GM18867 (cell line): ENCODE results near the gene STC2.

Experiments used
- ATAC-seq: cut with Tn5 transposase; IDR thresholded peaks from one replicate; pipeline ENCODE4 v1.9.1; 2021; ENCODE audit warnings: mild to moderate bottlenecking, moderate library complexity; ENCODE audit not compliant: unreplicated experiment

The STC2 gene

DNA sequence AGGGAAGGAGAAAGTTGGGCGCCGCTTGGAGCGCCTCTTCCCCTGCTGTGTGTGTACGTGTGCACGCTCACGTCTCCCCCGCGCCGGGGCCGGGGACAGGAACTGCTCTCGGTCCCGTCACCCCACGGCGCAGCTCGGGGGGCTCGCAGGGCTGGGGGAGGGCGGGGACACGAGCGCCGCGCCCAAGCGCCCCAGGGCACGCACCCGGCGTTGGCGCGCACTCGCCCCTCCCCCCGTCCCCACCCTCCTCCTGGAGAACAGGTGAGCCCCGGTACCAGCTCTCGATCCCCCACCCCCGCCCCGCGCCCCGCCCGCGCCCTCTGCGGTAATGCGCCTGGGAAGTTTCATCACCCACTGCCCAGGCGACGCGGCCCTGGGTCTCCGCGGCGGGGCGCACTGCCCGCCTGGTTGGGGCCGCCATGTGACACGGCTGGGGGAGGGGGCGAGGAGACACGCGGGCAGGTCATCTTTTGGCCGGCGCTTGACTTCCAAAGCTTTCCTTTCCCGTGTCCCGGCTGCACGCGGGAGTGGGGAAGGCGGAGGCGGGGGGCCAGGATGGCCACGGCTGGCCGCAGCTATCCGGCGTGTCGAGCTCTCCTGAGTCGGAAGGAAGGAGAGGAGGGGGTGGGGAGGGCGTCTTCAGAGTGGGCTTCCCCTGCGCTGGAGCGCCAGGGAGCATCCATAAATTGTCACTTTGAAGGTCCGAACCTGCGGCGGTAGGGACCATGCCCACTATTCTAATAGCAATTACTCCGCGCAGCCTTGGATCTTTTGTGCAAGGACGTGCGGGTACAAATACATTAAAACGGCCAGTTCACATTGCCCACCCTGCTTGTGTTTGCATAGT is 1.5 kb upstream of the STC2 start:
- ATAC-seq: no peak

DNA sequence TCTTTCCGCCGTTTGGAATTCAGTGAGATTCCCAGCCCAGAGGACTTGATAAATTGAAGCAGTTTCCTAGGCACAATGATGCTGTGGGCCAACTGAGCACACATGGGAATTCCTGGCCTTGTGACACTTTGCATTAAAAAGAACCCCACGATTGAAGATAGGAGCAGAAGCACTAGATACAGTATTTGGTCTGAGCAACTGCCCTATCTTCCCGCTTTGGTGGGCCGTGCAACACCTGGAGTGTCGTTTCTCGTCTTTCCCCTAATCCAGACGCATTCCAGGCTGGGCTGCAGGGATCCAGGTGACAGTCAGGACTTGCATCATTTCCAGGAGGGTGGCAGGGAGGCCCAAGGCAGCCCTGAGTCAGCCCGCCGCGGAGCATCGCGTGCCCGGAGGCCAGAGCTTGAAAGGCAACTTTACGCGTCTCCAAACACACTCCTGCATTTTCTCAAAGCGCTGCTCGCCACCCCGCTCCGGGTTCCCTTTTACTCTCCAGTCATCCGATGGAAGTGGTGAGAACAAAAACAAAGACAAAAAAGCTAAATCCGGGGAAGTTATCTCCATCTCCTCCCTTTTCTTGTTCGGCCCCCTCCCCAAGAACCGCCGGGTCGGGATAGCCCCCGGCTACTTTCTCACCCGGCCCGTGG is 753 bp upstream of the STC2 start:
- ATAC-seq: no peak

DNA sequence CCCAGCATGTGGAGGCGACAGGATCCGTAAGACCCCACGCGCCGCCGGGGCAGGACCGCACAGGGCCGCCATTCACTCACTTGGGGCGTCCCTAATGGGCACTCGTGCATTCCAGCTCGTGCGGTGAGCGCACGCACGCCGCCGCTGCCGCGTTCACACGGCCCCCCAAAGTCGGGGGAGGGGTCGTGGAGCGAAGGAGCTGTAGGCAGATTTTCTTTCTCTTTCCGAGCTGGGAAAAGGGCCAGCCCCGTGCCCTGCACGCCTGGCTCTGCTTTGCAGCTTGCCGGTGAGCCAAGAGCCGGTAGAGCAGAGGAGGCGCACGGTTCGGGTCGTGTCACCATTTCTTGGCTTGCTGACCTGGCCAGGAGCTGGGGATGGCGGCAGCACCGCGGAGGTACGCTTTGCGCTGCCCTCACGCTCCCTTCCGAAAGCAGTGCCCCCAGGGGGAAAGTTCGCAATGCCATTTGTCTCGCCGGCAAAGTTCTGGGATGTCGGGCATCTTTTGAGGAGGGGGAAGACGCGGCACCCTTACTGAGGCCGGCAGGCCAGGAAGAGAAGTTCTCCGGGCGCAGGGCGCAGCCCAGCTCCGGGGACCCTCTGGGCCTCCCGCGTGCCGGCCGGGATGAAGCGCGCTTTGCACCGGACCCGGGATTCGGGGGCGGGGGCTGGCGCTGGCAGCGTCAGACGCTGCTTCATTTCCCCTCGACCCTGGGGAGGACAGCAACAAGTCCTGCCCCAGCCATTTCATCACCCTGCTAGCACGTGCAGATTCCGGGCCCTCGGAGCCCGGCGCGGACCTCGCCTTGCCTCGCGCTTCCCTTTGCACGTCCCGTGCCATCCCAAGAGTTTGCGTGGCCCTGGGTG is 898 bp downstream of the STC2 start:
- ATAC-seq: no peak

DNA sequence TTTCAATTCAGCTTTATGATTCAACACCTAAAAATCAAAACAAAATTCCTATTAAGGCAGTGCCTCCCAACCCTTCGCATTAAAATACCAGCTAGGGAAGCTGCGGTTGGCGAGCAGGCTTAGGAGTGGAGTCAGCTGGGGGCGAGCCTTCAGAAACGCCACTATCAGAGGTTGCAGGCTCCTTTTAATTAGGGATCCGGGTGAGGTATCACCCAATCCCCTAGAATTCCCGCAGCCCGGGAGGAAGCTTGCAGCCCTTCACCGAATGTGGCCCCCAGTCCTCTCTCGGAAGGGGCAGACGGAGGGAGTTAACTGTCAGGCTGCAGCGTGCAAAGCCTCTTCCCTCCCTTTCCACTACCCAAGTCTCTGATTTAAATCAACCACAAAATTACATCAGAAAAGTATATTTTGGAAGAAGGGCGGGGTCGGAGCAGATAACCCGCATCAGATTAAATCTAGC is 1.7 kb downstream of the STC2 start:
- ATAC-seq: no peak

DNA sequence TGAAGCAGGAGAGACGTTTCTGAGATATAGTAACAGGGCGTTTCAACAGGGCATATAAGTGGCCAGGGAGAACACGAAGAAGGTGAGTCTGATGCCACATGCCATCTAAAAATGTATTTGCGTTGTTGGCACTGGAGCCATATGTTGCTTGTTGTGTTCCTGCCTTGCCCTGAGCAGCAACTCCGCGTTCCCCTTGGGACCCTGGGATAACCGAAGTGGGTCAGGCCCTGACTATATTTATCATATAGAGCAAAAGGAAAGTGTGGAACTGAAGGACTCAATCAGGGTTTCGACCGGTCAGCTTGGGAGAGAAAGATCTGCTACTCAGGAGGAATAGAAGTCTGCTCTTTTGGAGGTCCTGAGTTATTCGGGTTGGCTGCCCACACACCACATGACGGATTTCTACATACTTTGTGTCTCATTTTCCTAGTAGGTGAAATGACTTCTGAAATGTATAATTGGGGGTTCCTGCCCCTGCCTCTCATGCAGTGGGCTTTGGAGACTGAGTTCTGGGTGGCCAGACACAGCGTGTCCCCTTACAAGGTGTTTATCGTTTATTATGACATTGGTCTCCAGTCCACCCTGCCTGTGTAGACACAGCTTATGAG is 3.0 kb downstream of the STC2 start:
- no peak for ATAC-seq

DNA sequence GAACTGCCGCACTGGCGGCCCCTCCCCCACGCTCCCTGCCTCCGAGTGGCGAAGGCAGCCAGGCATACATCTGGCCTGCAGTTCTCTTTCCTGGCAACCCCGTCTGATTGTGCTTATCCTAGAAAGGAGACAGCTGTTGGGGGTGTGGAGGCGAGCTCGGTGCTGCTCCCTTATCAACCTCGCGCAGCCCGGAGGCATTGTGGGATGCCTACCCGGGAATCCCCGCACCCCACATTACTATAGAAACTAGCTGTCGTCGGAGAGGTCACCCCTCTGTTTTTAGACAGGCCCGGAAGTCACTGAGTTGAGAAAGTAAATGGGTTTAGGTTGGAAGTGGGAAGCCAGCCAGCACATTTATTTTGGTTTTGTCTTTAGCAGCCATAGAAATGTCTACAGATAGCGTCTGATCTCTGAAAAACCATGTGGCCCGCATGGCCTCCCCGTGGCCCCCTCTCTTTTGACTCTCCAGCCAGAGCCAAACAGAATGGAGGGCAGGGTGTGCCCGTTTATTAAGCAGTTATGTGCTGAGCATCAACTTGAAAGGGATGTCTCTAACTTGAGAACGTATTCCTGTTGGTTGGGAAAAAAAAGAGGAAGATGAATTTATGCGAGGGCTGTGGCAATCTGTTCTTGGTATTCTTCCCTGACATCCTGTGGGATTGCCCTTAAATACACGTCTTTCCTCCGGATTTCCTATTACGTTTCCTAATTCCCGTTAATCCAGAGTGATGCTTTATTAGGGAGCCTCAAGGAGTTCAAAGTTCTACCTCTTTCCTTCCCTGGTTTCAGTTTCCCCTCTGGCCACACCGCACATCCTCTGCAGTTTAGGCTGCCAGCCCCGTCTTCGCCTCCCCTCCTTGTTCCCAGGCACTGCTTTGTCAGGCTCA is 3.9 kb downstream of the STC2 start:
- ATAC-seq: no peak

DNA sequence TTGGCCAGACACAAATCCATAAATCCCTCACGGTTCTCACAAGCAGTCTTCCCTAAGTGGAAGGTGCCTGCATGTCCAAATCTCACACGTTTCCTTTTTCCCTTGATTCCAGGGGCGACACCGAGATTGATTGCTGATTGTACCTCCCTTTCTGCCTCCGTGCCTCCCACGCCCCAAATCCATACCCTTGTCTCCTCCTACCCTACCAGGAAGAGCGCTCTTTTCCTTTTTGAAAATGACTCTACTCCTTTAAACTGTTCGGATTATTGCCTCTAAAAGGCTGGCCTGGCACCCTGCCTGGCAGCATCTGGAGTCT is 4.5 kb downstream of the STC2 start:
- no peak for ATAC-seq

DNA sequence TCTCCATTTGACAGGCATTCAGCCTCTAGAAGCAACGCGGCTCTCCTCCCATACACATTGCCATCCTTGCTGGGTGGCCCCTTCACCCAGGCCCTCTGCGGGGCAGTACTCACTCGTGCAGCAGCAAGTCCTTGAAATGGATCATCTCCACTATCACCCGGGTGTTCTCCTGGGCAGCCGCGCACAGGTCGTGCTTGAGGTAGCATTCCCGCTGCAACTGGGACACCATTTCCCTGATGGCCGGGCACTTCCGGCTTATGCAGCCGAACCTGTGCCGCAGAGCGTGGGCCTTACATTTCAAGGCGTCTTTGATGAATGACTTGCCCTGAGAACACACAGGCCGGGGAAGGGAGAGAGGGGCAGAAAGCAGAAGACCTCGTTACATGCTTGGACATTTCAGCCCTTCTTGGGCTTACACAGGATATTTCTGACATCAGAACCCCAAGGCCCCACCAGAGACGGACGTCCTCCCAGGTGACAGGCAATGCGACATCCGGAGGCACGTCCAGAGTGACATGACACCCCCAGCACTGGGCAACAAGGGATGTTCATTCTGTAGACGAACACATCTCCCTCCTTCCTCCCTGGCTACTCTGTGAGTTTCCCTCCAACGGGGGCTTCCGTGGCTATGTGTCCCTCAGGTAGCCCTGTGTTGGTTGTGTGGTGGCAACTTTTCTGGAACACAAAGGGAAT is 5.0 kb downstream of the STC2 start:
- no peak for ATAC-seq

DNA sequence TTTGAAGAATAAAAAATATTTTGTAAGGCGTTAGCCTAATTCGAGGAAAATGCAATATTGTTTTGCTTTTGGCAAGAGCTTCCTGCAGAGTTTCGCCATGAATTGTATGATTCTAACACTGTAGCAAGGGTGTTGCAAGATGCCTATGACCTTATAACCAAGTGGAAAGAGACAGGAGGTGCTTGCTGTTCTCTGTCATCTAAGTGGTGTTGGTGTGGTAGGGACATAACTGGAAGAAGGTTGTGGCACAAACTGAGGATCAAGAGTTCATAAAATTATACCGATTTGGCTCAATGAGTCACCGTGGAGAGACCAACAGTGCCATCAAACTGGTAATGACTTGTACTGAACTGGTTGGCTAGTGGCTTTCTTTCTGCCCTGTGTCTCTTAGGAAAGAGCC is 6.3 kb downstream of the STC2 start:
- ATAC-seq: no peak

DNA sequence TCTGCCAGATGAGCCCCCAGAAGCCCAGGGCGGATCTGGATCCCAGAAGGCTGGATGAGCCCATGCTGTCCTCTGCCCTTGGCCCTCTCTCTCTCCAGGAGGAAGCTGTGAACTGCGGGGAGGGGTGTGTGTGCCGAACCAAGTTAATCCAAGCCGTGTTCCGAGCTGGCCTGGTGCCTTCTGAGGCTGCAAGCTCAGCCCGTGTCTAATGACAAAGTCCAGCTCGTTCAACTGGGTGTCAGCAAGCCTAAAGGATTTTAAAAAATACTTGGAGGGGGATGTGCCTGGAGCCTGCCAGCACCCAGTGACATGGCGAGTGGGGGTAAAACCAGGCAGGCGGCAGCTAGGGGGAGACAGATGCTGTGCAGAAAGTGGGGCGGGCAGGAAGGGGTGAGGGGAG is 8.0 kb downstream of the STC2 start:
- no peak for ATAC-seq

DNA sequence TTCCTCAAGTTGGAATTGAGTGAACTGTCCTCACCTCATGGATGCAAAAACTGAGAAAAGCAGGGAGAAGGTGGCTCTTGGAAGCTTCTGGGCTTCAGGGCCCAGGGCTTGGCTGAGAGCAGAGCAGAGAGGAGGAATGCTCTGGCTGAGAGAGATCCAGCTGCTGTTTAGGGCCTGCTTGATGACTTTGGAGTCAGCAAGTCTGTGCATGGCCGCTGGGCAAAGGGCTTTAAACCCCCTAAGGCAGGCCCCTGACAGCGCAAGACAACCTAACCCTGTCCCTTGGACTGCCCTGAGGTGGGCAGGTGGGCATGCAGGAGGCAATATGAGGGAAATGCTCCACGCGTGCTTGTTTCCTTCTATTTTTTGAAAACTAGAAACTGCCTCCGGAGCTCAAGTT is 8.6 kb downstream of the STC2 start:
- no peak for ATAC-seq

DNA sequence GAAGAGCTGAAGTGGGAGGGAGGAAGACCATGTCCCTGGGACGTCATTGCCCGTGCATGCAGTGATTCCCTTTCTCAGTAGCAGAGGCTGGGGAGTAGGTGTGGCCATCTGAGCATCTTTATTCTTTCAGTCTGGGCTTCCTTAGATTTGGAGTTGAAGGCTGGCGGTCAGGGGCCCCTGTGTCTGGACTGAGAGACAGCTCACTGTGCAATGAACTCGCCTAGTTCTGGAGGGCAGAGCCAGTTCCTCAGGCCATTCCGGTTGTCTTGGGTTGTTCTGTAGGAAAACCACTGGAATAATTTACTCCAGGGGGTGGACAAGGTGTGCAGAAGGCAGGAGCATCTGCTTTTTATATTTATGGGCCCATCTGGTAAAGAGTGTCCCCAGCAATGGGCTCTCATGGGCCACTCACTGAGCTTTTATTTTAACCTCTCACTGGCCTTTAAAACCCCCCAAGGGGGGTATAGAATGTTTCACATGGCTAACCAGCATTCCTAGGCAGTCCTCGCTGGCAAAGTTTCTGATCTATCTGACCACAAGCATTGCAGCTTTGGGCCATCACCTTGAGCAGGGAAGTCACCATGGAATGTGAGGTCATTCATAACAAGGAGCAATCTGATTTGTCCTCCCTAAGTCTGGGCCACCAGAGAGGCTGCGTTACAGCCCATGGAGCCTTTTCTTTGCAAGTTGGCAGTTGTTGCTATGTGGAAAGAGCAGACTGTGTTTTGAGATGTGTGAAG is 9.2 kb downstream of the STC2 start:
- no peak for ATAC-seq

DNA sequence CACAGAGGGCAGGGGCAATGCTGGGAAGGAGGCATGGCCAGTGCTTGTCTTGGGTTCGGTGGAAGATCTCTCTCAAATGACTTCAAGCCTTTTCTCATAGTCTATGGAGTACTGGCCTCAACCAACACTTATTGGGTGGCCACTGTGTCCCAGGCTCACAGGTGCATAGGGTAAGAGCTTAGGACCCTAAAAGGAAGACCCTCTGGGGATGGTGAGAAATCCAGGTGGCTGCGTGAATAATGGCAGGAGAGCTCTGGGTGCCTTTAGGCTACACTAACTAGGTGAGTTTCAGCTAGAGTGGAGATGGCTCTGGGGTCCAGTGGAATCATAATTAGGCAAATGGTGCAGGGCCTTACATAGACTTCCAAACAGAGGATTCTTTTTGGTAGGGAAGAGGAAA is 9.9 kb downstream of the STC2 start:
- ATAC-seq: no peak

DNA sequence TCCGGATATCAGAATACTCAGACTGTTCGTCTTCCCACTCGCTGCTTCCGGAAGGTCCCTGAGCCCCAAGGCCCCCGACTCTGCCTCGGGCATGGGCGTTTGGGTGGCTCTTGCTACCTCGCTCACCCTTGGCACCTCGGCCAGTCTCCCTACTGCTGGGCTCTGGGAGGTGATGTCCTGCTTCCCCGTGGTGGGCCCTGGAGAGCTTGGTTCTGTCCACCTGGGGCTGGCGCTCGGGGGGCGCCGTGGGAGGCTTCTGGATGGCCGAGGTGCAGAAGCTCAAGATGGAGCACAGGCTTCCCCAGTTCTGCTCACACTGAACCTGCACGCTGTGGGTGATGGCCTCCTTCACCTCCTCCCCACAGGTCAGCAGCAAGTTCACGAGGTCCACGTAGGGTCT is 10.4 kb downstream of the STC2 start:
- no peak for ATAC-seq

DNA sequence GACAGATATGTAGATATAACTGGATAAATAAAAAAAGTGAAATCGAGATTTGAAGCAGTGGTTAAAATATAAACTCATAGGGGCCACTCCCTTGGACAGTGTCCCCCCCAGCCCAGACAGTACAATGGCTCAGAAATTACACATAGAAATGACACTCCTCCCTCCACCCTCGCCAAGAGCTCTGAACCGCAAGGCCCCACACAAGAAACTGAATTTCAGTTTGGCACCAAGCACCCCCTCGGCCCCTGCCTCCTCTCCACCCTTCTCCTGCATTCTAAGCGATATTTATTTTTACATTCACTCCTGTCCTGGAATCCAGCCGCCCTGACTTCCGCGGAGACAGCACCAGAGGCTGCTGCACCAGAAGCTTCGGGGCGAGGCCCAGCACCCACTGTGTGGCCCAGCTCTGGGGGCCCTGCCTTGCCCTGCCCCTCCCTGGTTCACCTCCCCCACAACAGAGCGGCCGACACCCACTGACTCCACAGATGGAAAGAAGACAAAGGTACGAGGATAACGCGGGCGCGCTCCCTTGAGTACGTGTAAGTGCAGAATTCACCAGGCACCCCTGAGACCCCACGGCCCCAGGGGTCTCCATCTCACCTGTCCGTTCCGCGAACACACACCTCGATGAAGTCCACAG is 11.0 kb downstream of the STC2 start:
- no peak for ATAC-seq

DNA sequence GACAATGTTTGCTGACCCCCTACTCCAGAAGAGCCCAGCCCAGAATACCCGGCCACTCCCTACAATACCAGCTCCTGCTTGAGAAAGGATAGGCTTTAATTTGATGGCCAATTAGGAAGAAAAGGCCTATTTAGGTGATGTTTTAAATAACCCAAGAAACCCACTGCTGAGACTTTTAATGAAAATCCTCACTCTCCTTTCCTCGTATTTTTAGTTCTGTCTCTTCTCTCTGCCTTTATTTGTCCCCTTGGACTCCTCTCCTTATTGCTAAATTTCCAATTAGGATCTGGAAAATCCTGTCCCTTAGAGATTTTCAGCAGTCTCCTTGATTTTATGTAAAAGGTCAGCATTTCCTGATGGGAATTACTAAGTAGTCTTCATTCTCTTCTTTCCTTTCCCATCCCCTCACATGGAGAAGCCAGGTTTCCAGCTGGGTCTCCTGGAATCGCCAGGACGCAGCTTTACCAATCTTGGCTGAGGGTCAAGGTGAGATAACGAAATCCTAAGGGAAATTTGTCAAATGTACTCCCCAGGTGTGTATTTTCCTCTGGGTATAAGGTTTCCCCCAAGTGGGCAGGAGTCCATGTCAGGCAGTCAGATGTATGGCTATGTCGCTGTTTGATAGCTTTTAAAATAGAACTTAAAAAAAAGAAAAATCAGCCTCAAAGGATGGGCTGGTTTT is 11.7 kb downstream of the STC2 start:
- no peak for ATAC-seq

DNA sequence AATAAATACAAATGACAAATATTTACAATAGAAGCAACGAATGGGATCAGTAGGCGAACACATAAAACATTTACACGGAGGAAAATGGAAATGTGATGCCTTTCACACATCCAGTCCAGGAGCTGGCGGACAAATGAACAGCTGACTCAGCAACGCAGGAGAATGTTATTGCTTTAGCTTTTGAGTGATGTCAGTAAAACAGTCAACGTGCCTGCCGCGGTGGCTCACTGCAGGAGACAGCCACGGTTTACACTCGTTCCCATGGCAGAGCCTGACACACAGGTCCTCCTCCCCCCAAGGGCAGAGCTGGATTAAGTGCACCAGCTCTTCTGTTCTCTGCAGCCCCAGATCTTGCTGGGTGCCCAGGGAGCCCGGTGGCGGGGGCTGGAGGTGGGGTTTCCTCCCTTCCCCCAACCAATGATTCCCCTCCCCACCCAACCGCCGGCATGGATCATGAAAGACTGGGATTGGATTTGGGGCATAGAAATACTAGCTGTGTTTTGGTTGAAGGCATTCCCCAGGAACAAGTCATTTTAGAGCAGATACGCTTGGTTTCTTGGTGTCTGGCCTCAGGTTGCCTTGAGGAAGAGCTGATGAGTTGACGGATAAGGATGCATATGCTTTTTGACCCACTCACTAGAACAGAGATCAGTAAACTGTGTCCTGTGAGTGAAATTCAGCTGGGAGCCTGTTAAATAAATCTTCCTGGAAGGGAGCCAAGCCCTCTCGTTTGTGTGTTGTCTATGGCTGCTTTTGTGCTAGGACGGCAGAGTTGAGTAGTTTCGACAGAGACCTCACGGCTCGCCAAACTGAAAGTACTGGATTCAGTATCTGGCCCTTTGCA is 12.5 kb downstream of the STC2 start:
- no peak for ATAC-seq
